OCI-LY7 (cell line): Measurements from ENCODE around the gene ZNF429. TPM values are rescaled to one million over a fixed set of nuclear protein-coding genes. Genes with fewer than 3 reads are reported as not detected.
"Not testable (repeated sequence)": the region's sequence is repeated elsewhere in the genome, so short reads cannot be mapped to it uniquely, and the experiment has no call there.

ENCODE experiments used
- BruUV-seq: library from RNA; stranded (reverse); fragments of 400-500 nt; replicated peaks from 2 replicates; lab custom pipeline; 2021; lab: Mats Ljungman, UMichigan
- CTCF ChIA-PET: fragments of 300-600 bp; sonication (Branson Sonifier 250); formaldehyde crosslinking; loops from one replicate; lab custom pipeline; 2022; ENCODE audit warnings: antibody characterized with exemption; ENCODE audit not compliant: unreplicated experiment; lab: Charles Lee
- POLR2A ChIA-PET: fragments of 300-600 bp; sonication (Branson Sonifier 250); formaldehyde crosslinking; loops from one replicate; lab custom pipeline; 2022; ENCODE audit warnings: antibody characterized with exemption; lab: Charles Lee
- DNase-seq: peaks from one replicate; pipeline ENCODE4 v3.0.0-alpha.2; 2015; ENCODE audit warnings: low spot score
- H2AFZ ChIP-seq: fragments of 200-600 bp; sonication (generic), shearing (Covaris generic); 2 replicates; pipeline ENCODE4 v1.6.1; 2014; ENCODE audit warnings: mild to moderate bottlenecking, antibody characterized with exemption, low read length, moderate library complexity
- H3K27ac ChIP-seq: fragments of 200-600 bp; sonication (generic); 2 replicates; pipeline ENCODE4 v1.5.1; 2014; ENCODE audit warnings: mixed run types, low read depth, mild to moderate bottlenecking, moderate library complexity, low read length, inconsistent platforms; ENCODE audit not compliant: poor library complexity, severe bottlenecking
- H3K36me3 ChIP-seq: fragments of 200-600 bp; sonication (generic); 2 replicates; pipeline ENCODE4 v1.6.1; 2014; ENCODE audit warnings: mild to moderate bottlenecking, antibody characterized with exemption, low read length, moderate library complexity, mixed read lengths; ENCODE audit not compliant: insufficient read depth
- H3K4me1 ChIP-seq: fragments of 200-600 bp; sonication (generic); 2 replicates; pipeline ENCODE4 v1.5.1; 2014; ENCODE audit warnings: mild to moderate bottlenecking, low read length; ENCODE audit not compliant: insufficient read depth, poor library complexity, severe bottlenecking
- H3K4me2 ChIP-seq: fragments of 200-600 bp; sonication (generic); 2 replicates; pipeline ENCODE4 v1.6.1; 2014; ENCODE audit warnings: mild to moderate bottlenecking, low read length
- H3K4me3 ChIP-seq: fragments of 200-600 bp; sonication (generic); 2 replicates; pipeline ENCODE4 v1.5.1; 2014; ENCODE audit warnings: mild to moderate bottlenecking, low read depth, low read length; ENCODE audit not compliant: poor library complexity, severe bottlenecking
- H3K79me2 ChIP-seq: fragments of 200-600 bp; sonication (generic); 2 replicates; pipeline ENCODE4 v1.6.1; 2016; ENCODE audit warnings: low read depth, mild to moderate bottlenecking, low read length, moderate library complexity, mixed read lengths; ENCODE audit not compliant: insufficient read depth
- H3K9me2 ChIP-seq: fragments of 200-600 bp; sonication (generic); 2 replicates; pipeline ENCODE4 v1.6.1; 2016; ENCODE audit warnings: mild to moderate bottlenecking, low read length, mixed read lengths; ENCODE audit not compliant: insufficient read depth
- H3K9me3 ChIP-seq: fragments of 200-600 bp; sonication (generic); 2 replicates; pipeline ENCODE4 v1.6.1; 2014; ENCODE audit warnings: mild to moderate bottlenecking, mixed run types, low read length, mixed read lengths
- H4K20me1 ChIP-seq: fragments of 200-600 bp; sonication (generic); 2 replicates; pipeline ENCODE4 v1.6.1; 2014; ENCODE audit warnings: mild to moderate bottlenecking, antibody characterized with exemption, low read length, moderate library complexity, mixed read lengths; ENCODE audit not compliant: insufficient read depth
- EZH2phosphoT487 ChIP-seq: fragments of 200-600 bp; sonication (generic); IDR thresholded peaks from 2 replicates; pipeline ENCODE4 v1.6.1; 2018; ENCODE audit warnings: low read depth, borderline replicate concordance, mild to moderate bottlenecking, mixed run types, antibody characterized with exemption, low read length, moderate library complexity, mixed read lengths
- intact Hi-C: fragments of 100-400 bp; cut with micrococcal nuclease; formaldehyde crosslinking; loops from one replicate; pipeline ENCODE4 v1.10.0; 2022; ENCODE audit not compliant: unreplicated experiment
- total RNA-seq, 2 experiments: library from RNA; depleted of rRNA in 1 of 2; stranded (reverse); fragments of >200 nt in 1 of 2; shearing (Covaris generic) in 1 of 2; gene quantifications; 2 replicates each; pipeline ENCODE4 v1.2.3, GENCODE V29; 2014 to 2022
- TF ChIP-seq, protein P1 (sequence below): fragments of 200-600 bp; sonication (generic); conservative IDR thresholded peaks from 2 replicates; pipeline ENCODE4 v1.5.1; 2014; ENCODE audit warnings: mild to moderate bottlenecking, antibody characterized with exemption, low read length, moderate library complexity, mixed read lengths

Gene ZNF429
- total RNA-seq, 2 experiments from 2014 or later = 19.8 to 24.6 TPM

DNA sequence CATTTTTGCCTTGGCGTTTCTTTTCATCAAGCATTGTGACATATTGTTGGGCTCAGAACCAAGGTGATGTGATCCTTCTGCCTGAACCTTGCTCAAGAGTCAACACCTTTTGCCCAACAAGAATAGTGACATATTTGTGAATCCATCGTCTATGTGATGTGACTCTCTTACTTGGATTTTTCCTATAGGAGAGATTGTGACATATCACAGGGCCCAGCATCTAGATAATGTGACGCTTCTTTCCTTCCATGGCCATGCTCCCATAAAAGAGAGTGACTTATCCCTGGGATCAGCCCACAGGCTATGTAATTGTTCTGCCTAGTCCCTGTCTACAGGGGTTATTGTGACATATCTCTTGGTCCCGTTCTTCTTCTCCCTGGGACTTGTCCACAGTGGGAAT, 8.5 kb upstream of the ZNF429 start:
- no peaks in the 10 kb centered on the region for H3K4me1 ChIP-seq
- TF ChIP-seq, protein P1, sequence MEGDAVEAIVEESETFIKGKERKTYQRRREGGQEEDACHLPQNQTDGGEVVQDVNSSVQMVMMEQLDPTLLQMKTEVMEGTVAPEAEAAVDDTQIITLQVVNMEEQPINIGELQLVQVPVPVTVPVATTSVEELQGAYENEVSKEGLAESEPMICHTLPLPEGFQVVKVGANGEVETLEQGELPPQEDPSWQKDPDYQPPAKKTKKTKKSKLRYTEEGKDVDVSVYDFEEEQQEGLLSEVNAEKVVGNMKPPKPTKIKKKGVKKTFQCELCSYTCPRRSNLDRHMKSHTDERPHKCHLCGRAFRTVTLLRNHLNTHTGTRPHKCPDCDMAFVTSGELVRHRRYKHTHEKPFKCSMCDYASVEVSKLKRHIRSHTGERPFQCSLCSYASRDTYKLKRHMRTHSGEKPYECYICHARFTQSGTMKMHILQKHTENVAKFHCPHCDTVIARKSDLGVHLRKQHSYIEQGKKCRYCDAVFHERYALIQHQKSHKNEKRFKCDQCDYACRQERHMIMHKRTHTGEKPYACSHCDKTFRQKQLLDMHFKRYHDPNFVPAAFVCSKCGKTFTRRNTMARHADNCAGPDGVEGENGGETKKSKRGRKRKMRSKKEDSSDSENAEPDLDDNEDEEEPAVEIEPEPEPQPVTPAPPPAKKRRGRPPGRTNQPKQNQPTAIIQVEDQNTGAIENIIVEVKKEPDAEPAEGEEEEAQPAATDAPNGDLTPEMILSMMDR = no peak
- TF ChIP-seq EZH2phosphoT487 = no peak
- BruUV-seq = no TSS peak
- DNase-seq = no peak
- no peak overlapping the region for H3K27ac ChIP-seq
- H2AFZ ChIP-seq = no peak overlapping the region
- CTCF ChIA-PET = no interaction called here
- POLR2A ChIA-PET = no interaction called here
- intact Hi-C loops = no loop called here
- H3K4me2 ChIP-seq = no peak overlapping the region
- H3K9me3 ChIP-seq = no peaks in the 10 kb centered on the region
- H3K79me2 ChIP-seq = no peaks in the 10 kb centered on the region
- H3K4me3 ChIP-seq = no peak overlapping the region
- H4K20me1 ChIP-seq = no peaks in the 10 kb centered on the region
- no peaks in the 10 kb centered on the region for H3K9me2 ChIP-seq
- H3K36me3 ChIP-seq = peaks cover 25% of the 10 kb centered on the region

DNA sequence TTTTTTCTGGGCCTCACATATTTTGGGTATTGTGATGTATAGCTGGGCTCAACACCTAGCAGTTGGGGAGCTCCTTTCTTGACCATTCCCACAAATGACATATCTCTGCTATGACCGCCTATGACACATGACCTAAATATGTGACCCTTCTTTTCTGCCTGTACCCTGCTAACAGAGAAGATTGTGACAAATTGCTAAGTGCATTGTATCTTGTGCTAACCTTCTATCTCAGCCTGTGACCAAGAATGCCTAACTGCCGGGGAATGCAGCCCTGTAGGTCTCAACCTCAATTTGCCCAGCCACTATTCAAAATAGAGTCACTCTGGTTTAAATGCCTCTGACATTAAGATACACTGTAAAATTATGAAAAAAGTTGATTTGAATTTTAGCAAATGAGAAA, 6.8 kb upstream of the ZNF429 start:
- intact Hi-C loops = no loop called here
- H3K4me3 ChIP-seq = no peak overlapping the region
- no peak for DNase-seq
- no peak overlapping the region for H2AFZ ChIP-seq
- no peak overlapping the region for H3K27ac ChIP-seq
- TF ChIP-seq, protein P1 = no peak
- no peak for TF ChIP-seq EZH2phosphoT487
- no peaks in the 10 kb centered on the region for H4K20me1 ChIP-seq
- H3K36me3 ChIP-seq = peaks cover 25% of the 10 kb centered on the region
- H3K9me2 ChIP-seq = no peaks in the 10 kb centered on the region
- H3K9me3 ChIP-seq = no peaks in the 10 kb centered on the region
- no peak overlapping the region for H3K4me2 ChIP-seq
- BruUV-seq = no TSS peak
- H3K4me1 ChIP-seq = no peaks in the 10 kb centered on the region
- H3K79me2 ChIP-seq = no peaks in the 10 kb centered on the region
- POLR2A ChIA-PET = interaction anchor here (0.5 kb wide), 1 partner anchor 311 kb away, joined by 4 read pairs; no protein-coding TSS in a partner anchor
- CTCF ChIA-PET = no interaction called here

DNA sequence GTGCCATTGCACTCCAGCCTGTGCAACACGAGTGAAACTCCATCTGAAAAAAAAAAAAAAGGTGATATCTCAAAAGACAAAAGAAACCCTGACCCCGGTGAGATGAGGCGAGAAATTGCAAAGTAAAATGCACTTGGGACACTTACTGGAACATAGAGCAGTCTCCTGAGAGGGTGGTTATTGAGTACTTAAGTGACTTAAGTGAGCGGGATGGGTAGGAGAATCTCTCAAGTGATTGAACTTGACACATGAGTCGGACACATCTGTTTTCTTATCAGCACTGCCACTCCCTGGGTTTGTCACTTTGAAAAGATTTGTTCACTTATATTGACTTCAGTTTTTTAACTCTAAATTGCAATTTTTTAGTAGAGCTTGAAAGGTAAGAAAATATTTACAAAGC, 2.8 kb downstream of the ZNF429 start:
- H3K4me2 ChIP-seq = no peak overlapping the region
- H3K4me1 ChIP-seq = peaks cover 11% of the 10 kb centered on the region
- POLR2A ChIA-PET = interaction anchor here (0.9 kb wide), 1 partner anchor 781 kb away, joined by 3 read pairs; no protein-coding TSS in a partner anchor
- DNase-seq = no peak
- no peak overlapping the region for H2AFZ ChIP-seq
- no peaks in the 10 kb centered on the region for H4K20me1 ChIP-seq
- H3K27ac ChIP-seq = no peak overlapping the region
- CTCF ChIA-PET = no interaction called here
- H3K36me3 ChIP-seq = peaks cover 38% of the 10 kb centered on the region
- no peaks in the 10 kb centered on the region for H3K9me2 ChIP-seq
- no peak overlapping the region for H3K4me3 ChIP-seq
- peaks cover 22% of the 10 kb centered on the region; the same call in 1 of the 2 replicates for H3K79me2 ChIP-seq
- H3K9me3 ChIP-seq = peaks cover 12% of the 10 kb centered on the region; the same call in 1 of the 2 replicates
- BruUV-seq = no TSS peak
- intact Hi-C loops = loop anchor here (10.0 kb wide), 1 partner anchor 943 kb away; the partner anchor contains the start of gene ZNF737
- TF ChIP-seq, protein P1 = no peak
- no peak for TF ChIP-seq EZH2phosphoT487

DNA sequence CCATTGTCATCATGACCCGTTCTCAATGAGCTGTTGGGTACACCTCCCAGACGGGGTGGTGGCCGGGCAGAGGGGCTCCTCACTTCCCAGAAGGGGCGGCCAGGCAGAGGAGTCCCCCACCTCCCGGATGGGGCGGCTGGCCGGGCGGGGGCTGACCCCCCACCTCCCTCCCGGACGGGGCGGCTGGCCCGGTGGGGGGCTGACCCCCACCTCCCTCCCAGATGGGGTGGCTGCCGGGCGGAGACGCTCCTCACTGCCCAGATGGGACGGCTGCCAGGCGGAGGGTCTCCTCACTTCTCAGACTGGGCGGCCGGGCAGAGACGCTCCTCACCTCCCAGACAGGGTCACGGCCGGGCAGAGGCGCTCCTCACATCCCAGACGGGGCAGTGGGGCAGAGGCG, 5.7 kb downstream of the ZNF429 start:
- POLR2A ChIA-PET, CTCF ChIA-PET: not testable (repeated sequence)

More for the DNA sequence above, 5.7 kb downstream of the ZNF429 start:
- H4K20me1 ChIP-seq, H3K9me2 ChIP-seq, H3K4me1 ChIP-seq, DNase-seq, H3K27ac ChIP-seq, H3K4me2 ChIP-seq, intact Hi-C loops, H3K4me3 ChIP-seq, BruUV-seq, H2AFZ ChIP-seq: not testable (repeated sequence)
- peaks cover 17% of the 10 kb centered on the region; the same call in 1 of the 2 replicates for H3K9me3 ChIP-seq
- peaks cover 45% of the 10 kb centered on the region for H3K36me3 ChIP-seq
- H3K79me2 ChIP-seq = peaks cover 18% of the 10 kb centered on the region; the same call in 1 of the 2 replicates
